Uterus (tissue), 4 donors: Measurements from ENCODE around the gene RMI2. TPM values are rescaled to one million over a fixed set of nuclear protein-coding genes. Genes with fewer than 3 reads are reported as not detected.

Experiments used
- DNase-seq, 2 donors: peaks; one replicate each; pipeline ENCODE4 v3.0.0-alpha.2; 2019 to 2020
- H3K27ac ChIP-seq, 2 donors: fragments of 200-600 bp; sonication (generic); 1 replicate in 1 of 2; 2 replicates in 1 of 2; pipeline ENCODE4 v1.5.1; 2016 to 2018
- H3K27me3 ChIP-seq, 2 donors: fragments of 200-600 bp; sonication (generic); one replicate each; pipeline ENCODE4 v1.5.1; 2018 to 2019; ENCODE audit warnings: control low read depth in 1 of 2
- H3K36me3 ChIP-seq, 2 donors: fragments of 200-600 bp; sonication (generic); one replicate each; pipeline ENCODE4 v1.5.1; 2019; ENCODE audit warnings: control low read depth in 1 of 2
- H3K4me1 ChIP-seq, 2 donors: fragments of 200-600 bp; sonication (generic); one replicate each; pipeline ENCODE4 v1.5.1; 2018 to 2019; ENCODE audit warnings: control low read depth in 1 of 2
- H3K4me3 ChIP-seq, 2 donors: fragments of 200-600 bp; sonication (generic); 1 replicate in 1 of 2; 2 replicates in 1 of 2; pipeline ENCODE4 v1.5.1; 2018 to 2019; ENCODE audit warnings: mild to moderate bottlenecking in 1 of 2
- H3K9me3 ChIP-seq, 2 donors: fragments of 200-600 bp; sonication (generic); one replicate each; pipeline ENCODE4 v1.5.1; 2019; ENCODE audit warnings: control low read depth in 1 of 2
- POLR2A ChIP-seq, 2 donors: fragments of 450-650 bp; IDR thresholded peaks; one replicate each; pipeline ENCODE4 v1.6.1; 2016; ENCODE audit warnings: antibody characterized with exemption in 2 of 2, mild to moderate bottlenecking in 1 of 2, moderate library complexity in 1 of 2
- intact Hi-C: fragments of 100-400 bp; cut with DNase I; formaldehyde crosslinking; loops from one replicate; pipeline ENCODE4 v1.15.1; 2023; ENCODE audit warnings: low total_unique reads
- total RNA-seq, 4 donors: library from RNA; depleted of rRNA in 3 of 4; stranded (reverse); fragments of >200 nt in 3 of 4; gene quantifications; one replicate each; pipeline versions ENCODE4 v1.1.0 to v1.2.4, GENCODE V29; 2014 to 2023
- TF ChIP-seq, protein P1 (sequence below), 4 experiments: fragments of 200-600 bp in 2 of 4; fragments of 450-650 bp in 2 of 4; sonication (generic) in 2 of 4; IDR thresholded peaks; one replicate each; pipeline ENCODE4 v1.5.1; 2016 to 2019; ENCODE audit warnings: antibody characterized with exemption in 4 of 4, mild to moderate bottlenecking in 2 of 4, moderate library complexity in 1 of 4
- donor health status: DM: yes; HTN: yes; CAD: no.

RMI2 gene
- total RNA-seq, 4 donors from 2014 or later: 0.49 to 15.3 TPM; not detected in 2

DNA sequence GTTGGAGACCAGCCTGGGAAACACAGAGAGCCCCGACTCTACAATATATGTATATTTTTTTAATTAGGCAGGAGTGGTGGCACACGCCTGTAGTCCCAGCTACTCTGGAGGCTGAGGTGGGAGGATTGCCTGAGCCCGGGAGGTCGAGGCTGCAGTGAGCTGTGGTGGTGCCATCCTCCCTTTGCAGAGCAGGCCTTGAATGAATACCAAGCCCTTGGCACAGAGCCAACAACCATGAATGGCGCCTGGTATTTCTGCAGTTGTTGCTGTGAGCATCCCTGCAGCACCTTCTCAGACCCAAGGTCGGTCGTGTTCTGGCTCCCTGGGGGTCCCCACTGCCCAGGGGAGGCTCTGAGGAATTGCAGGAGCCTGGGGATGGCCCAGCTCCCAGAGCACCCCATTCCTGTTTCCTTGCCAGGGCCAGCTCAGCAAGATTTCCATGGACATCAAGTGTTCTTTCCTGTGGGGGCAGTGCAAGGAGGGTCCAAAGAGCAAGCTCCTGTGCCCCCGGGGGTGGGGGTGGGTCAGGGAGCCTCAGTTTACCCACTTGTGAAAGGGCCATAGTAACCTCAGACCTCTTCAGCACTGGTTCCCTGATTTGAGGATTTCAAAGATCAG lies 25.6 kb upstream of the RMI2 start:
- DNase-seq: no peak
- H3K4me1 ChIP-seq: no peaks in the 10 kb centered on the region
- no peak for TF ChIP-seq POLR2A (IDR thresholded peaks at IDR 0.05)
- TF ChIP-seq, protein P1, sequence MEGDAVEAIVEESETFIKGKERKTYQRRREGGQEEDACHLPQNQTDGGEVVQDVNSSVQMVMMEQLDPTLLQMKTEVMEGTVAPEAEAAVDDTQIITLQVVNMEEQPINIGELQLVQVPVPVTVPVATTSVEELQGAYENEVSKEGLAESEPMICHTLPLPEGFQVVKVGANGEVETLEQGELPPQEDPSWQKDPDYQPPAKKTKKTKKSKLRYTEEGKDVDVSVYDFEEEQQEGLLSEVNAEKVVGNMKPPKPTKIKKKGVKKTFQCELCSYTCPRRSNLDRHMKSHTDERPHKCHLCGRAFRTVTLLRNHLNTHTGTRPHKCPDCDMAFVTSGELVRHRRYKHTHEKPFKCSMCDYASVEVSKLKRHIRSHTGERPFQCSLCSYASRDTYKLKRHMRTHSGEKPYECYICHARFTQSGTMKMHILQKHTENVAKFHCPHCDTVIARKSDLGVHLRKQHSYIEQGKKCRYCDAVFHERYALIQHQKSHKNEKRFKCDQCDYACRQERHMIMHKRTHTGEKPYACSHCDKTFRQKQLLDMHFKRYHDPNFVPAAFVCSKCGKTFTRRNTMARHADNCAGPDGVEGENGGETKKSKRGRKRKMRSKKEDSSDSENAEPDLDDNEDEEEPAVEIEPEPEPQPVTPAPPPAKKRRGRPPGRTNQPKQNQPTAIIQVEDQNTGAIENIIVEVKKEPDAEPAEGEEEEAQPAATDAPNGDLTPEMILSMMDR (IDR thresholded peaks at IDR 0.05): no peak
- H3K27ac ChIP-seq: no peak overlapping the region
- H3K36me3 ChIP-seq: no peaks in the 10 kb centered on the region
- H3K27me3 ChIP-seq: no peaks in the 10 kb centered on the region
- no peaks in the 10 kb centered on the region for H3K9me3 ChIP-seq
- intact Hi-C loops: no loop called here
- H3K4me3 ChIP-seq: no peak overlapping the region

DNA sequence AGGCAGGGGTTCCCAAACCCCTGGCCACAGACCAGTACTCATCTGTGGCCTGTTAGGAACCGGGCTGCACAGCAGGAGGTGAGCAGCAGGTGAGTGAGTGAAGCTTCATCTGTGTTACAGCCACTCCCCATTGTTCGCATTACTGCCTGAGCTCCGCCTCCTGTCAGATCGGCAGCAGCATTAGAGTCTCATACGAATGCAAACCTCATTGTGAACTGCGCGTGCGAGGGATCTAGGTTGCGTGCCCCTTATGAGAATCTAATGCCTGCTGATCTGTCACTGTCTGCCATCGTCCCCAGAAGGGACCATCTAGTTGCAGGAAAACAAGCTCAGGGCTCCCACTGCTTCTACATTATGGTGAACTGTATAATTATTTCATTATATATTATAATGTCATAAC lies 25.1 kb upstream of the RMI2 start:
- Histone ChIP-seq H3K4me1 (no peaks in the 10 kb centered on the region), H3K9me3 (no peaks in the 10 kb centered on the region), H3K4me3 (no peak overlapping the region), H3K36me3 (no peaks in the 10 kb centered on the region), H3K27ac (no peak overlapping the region), H3K27me3 (no peaks in the 10 kb centered on the region)
- DNase-seq: no peak
- TF ChIP-seq, protein P1 (IDR thresholded peaks at IDR 0.05): no peak
- TF ChIP-seq POLR2A (IDR thresholded peaks at IDR 0.05): no peak
- intact Hi-C loops: no loop called here

- no peaks in the 10 kb centered on the region for H3K27me3 ChIP-seq
These were observed 23.6 kb upstream of the RMI2 start for GRCh38 chr16:11321662-11322061.

GRCh38 chr16:11322823-11323222 lies 22.4 kb upstream of the RMI2 start:
- intact Hi-C loops: no loop called here
- Histone ChIP-seq H3K27me3 (no peaks in the 10 kb centered on the region), H3K4me1 (no peaks in the 10 kb centered on the region), H3K27ac (no peak overlapping the region), H3K9me3 (no peaks in the 10 kb centered on the region), H3K4me3 (no peak overlapping the region), H3K36me3 (no peaks in the 10 kb centered on the region)
- no peak for TF ChIP-seq POLR2A (IDR thresholded peaks at IDR 0.05)
- TF ChIP-seq, protein P1 (IDR thresholded peaks at IDR 0.05): no peak
- no peak for DNase-seq

More at GRCh38 chr16:11321662-11322061, 23.6 kb upstream of the RMI2 start:
- H3K36me3 ChIP-seq: no peaks in the 10 kb centered on the region
- TF ChIP-seq, protein P1 (IDR thresholded peaks at IDR 0.05): no peak
- TF ChIP-seq POLR2A (IDR thresholded peaks at IDR 0.05): no peak
- no peak for DNase-seq
- no peaks in the 10 kb centered on the region for H3K4me1 ChIP-seq
- no peak overlapping the region for H3K4me3 ChIP-seq
- no peak overlapping the region for H3K27ac ChIP-seq
- no peaks in the 10 kb centered on the region for H3K9me3 ChIP-seq
- intact Hi-C loops: no loop called here

DNA sequence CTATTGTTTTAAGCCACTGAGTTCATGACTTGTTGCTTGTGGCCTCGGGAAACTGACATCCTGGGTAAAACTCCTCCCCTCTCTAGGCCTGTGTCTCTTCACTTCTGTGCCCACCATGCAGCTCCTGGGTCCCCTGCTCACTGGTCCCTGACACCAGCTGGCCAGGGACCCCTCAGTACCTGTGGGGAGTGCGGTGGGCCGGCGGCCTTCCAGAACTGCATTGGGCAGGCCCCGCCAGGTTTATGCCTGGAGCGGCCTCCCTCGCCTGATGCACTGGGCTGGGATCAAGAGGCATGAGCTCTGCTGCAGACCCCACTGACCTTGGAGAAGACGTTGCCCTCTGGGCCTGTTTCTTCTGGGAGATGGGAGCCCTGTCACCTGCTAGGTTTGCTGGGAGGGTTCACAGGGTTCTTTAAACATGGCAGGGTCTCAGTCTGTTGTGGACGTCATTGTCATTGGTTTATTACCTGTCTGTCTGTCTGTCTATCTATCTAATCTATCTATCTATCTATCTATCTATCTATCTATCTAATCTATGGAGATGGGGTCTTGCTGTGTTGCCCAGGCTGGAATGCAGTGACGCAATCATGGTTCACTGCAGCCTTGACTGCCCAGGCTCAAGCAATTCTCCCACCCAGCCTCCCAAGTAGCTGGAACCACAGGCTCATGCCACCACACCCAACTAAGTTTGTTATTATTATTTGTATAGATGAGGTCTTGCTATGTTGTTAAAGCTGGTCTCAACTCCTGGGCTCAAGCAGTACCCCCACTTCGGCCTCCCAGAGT lies 21.5 kb upstream of the RMI2 start:
- H3K27ac ChIP-seq: no peak overlapping the region
- no peaks in the 10 kb centered on the region for H3K27me3 ChIP-seq
- TF ChIP-seq, protein P1 (IDR thresholded peaks at IDR 0.05): no peak
- no peak for TF ChIP-seq POLR2A (IDR thresholded peaks at IDR 0.05)
- DNase-seq: no peak
- no peaks in the 10 kb centered on the region for H3K36me3 ChIP-seq
- intact Hi-C loops: no loop called here
- H3K4me1 ChIP-seq: peaks cover 0 to 2% of the 10 kb centered on the region in 2 donors
- H3K4me3 ChIP-seq: no peak overlapping the region
- H3K9me3 ChIP-seq: no peaks in the 10 kb centered on the region
